Caco-2 (cell line): Measurements from ENCODE around the gene CCDC97. TPM values are rescaled to one million over a fixed set of nuclear protein-coding genes. Genes with fewer than 3 reads are reported as not detected.

Experiments used
- BruUV-seq: library from RNA; stranded (reverse); fragments of 400-500 nt; replicated peaks from 2 replicates; lab custom pipeline; 2021; lab: Mats Ljungman, UMichigan
- CTCF ChIA-PET: fragments of 300-600 bp; sonication (Branson Sonifier 250); formaldehyde crosslinking; loops from one replicate; lab custom pipeline; 2022; ENCODE audit warnings: antibody characterized with exemption; lab: Charles Lee
- POLR2A ChIA-PET: fragments of 300-600 bp; sonication (Branson Sonifier 250); formaldehyde crosslinking; loops from one replicate; lab custom pipeline; 2022; ENCODE audit warnings: antibody characterized with exemption; lab: Charles Lee
- DNase-seq, 2 experiments: peaks; one replicate each; pipeline versions ENCODE4 v3.0.0 to v3.0.0-alpha.2; 2020 to 2022
- H3K27me3 ChIP-seq: replicated peaks from 2 replicates; pipeline ENCODE4 v1.6.0; 2011; ENCODE audit warnings: low read length; ENCODE audit not compliant: control insufficient read depth, insufficient read depth
- H3K36me3 ChIP-seq: 2 replicates; pipeline ENCODE4 v1.5.1; 2011; ENCODE audit warnings: low read length; ENCODE audit not compliant: control insufficient read depth, insufficient read depth
- H3K4me1 ChIP-seq: fragments of 250-450 bp; sonication (Bioruptor Pico); 2 replicates; pipeline ENCODE4 v1.5.1; 2020; ENCODE audit warnings: mild to moderate bottlenecking
- H3K4me3 ChIP-seq: 2 replicates; pipeline ENCODE4 v1.5.1; 2011; ENCODE audit warnings: low read depth, mild to moderate bottlenecking, control low read depth, low read length
- H3K9me3 ChIP-seq: fragments of 250-450 bp; sonication (Bioruptor Pico); 2 replicates; pipeline ENCODE4 v1.5.1; 2020; ENCODE audit warnings: mild to moderate bottlenecking, moderate library complexity
- H3K27ac Mint-ChIP-seq: one replicate; pipeline ENCODE4 v1.8.0; 2022; ENCODE audit warnings: mixed read lengths; ENCODE audit not compliant: unreplicated experiment
- H3K27me3 Mint-ChIP-seq: one replicate; pipeline ENCODE4 v1.8.0; 2022; ENCODE audit warnings: mixed read lengths; ENCODE audit not compliant: insufficient read depth, unreplicated experiment
- H3K36me3 Mint-ChIP-seq: one replicate; pipeline ENCODE4 v1.8.0; 2022; ENCODE audit warnings: mild to moderate bottlenecking, mixed read lengths; ENCODE audit not compliant: insufficient read depth, unreplicated experiment
- H3K4me1 Mint-ChIP-seq: one replicate; pipeline ENCODE4 v1.8.0; 2022; ENCODE audit warnings: low read depth, mixed read lengths; ENCODE audit not compliant: unreplicated experiment
- H3K4me3 Mint-ChIP-seq: one replicate; pipeline ENCODE4 v1.8.0; 2022; ENCODE audit warnings: mild to moderate bottlenecking, moderate library complexity, mixed read lengths; ENCODE audit not compliant: unreplicated experiment
- H3K9me3 Mint-ChIP-seq: one replicate; pipeline ENCODE4 v1.8.0; 2022; ENCODE audit warnings: mixed read lengths; ENCODE audit not compliant: unreplicated experiment
- intact Hi-C: fragments of 100-400 bp; cut with micrococcal nuclease; formaldehyde crosslinking; loops from one replicate; pipeline ENCODE4 v1.10.0; 2022; ENCODE audit not compliant: unreplicated experiment
- total RNA-seq: library from RNA; stranded (reverse); gene quantifications from 2 replicates; pipeline ENCODE4 v1.2.3, GENCODE V29; 2022
- TF ChIP-seq, protein P1 (sequence below), 2 experiments: fragments of 200-600 bp in 1 of 2; IDR thresholded peaks; 1 replicate in 1 of 2; 2 replicates in 1 of 2; pipeline versions ENCODE4 v1.5.1 to v1.8.0; 2011 to 2022; ENCODE audit warnings: antibody characterized with exemption in 1 of 2, control low read depth in 1 of 2, inconsistent platforms in 1 of 2, low read depth in 1 of 2, low read length in 1 of 2, mild to moderate bottlenecking in 1 of 2, moderate library complexity in 1 of 2; ENCODE audit not compliant: insufficient read depth in 1 of 2, severe bottlenecking in 1 of 2, unreplicated experiment in 1 of 2

CCDC97 gene
- total RNA-seq, 1 experiment from 2014 or later: 47.1 TPM

DNA sequence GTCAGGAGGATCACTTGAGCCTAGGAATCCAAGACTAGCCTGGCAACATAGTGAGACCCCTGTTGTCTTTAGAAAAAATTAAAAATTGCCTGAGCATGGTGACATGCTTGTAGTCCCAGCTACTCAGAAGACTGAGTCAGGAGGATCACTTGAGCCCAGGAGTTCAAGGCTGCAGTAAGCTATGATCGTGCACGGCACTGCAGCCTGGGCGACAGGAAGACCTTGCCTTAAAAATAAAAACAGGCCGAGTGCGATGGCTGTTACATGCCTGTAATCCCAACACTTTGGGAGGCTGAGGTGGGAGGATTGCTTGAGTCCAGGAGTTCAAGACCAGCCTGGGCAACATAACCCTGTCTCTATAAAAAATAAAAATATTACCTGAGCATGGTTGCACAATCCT, 40.4 kb upstream of the CCDC97 start:
- no TSS peak for BruUV-seq
- TF ChIP-seq, protein P1, sequence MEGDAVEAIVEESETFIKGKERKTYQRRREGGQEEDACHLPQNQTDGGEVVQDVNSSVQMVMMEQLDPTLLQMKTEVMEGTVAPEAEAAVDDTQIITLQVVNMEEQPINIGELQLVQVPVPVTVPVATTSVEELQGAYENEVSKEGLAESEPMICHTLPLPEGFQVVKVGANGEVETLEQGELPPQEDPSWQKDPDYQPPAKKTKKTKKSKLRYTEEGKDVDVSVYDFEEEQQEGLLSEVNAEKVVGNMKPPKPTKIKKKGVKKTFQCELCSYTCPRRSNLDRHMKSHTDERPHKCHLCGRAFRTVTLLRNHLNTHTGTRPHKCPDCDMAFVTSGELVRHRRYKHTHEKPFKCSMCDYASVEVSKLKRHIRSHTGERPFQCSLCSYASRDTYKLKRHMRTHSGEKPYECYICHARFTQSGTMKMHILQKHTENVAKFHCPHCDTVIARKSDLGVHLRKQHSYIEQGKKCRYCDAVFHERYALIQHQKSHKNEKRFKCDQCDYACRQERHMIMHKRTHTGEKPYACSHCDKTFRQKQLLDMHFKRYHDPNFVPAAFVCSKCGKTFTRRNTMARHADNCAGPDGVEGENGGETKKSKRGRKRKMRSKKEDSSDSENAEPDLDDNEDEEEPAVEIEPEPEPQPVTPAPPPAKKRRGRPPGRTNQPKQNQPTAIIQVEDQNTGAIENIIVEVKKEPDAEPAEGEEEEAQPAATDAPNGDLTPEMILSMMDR (IDR thresholded peaks at IDR 0.05; ENCODE audit: insufficient read depth in 1 of 2, low read depth in 1 of 2, low read length in 1 of 2, severe bottlenecking in 1 of 2, unreplicated experiment in 1 of 2): no peak
- H3K9me3 Mint-ChIP-seq: no peaks in the 10 kb centered on the region
- H3K4me1 Mint-ChIP-seq: peaks cover 23% of the 10 kb centered on the region
- Histone ChIP-seq H3K36me3 (peaks cover 16% of the 10 kb centered on the region), H3K4me3 (no peak overlapping the region), H3K27me3 (no peaks in the 10 kb centered on the region), H3K9me3 (no peaks in the 10 kb centered on the region), H3K4me1 (peaks cover 11% of the 10 kb centered on the region)
- DNase-seq: no peak
- ChIA-PET CTCF (no interaction called here), POLR2A (no interaction called here)
- intact Hi-C loops: no loop called here
- H3K27ac Mint-ChIP-seq: no peak overlapping the region
- peaks cover 99% of the 10 kb centered on the region for H3K36me3 Mint-ChIP-seq
- H3K27me3 Mint-ChIP-seq: no peaks in the 10 kb centered on the region
- no peak overlapping the region for H3K4me3 Mint-ChIP-seq

DNA sequence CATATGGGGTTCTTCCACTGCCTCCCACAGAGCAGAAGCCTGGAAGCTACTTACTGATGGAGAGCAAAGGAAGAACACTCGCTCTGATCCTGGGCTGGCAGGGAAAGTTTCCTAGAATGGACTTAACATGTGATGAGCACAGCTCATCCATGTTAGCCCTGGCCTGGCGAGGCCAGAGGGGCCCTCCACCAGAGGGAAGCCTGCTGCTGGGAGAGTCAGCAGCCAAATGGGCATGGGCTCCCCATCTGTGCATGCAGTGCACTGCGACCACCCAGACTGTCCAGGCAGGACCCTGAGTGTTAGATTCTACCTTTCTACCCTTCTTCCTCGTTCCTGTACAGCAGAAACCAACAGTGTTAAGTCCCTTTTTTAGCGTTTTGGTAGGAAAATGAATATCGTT, 36.9 kb upstream of the CCDC97 start:
- intact Hi-C loops: no loop called here
- no peaks in the 10 kb centered on the region for H3K4me1 ChIP-seq
- no peaks in the 10 kb centered on the region for H3K27me3 ChIP-seq
- H3K4me1 Mint-ChIP-seq: no peaks in the 10 kb centered on the region
- no peak overlapping the region for H3K27ac Mint-ChIP-seq
- no peak for DNase-seq
- H3K9me3 Mint-ChIP-seq: no peaks in the 10 kb centered on the region
- BruUV-seq: no TSS peak
- no peaks in the 10 kb centered on the region for H3K27me3 Mint-ChIP-seq
- TF ChIP-seq, protein P1 (IDR thresholded peaks at IDR 0.05; ENCODE audit: insufficient read depth in 1 of 2, low read depth in 1 of 2, low read length in 1 of 2, severe bottlenecking in 1 of 2, unreplicated experiment in 1 of 2): no peak
- POLR2A ChIA-PET: interaction anchor here (0.5 kb wide), 1 partner anchor 10 kb away, joined by 3 read pairs; no protein-coding TSS in a partner anchor
- no peak overlapping the region for H3K4me3 ChIP-seq
- no peak overlapping the region for H3K4me3 Mint-ChIP-seq
- H3K9me3 ChIP-seq: no peaks in the 10 kb centered on the region
- peaks cover 18% of the 10 kb centered on the region for H3K36me3 ChIP-seq
- CTCF ChIA-PET: interaction anchor here (0.6 kb wide), 1 partner anchor 79 kb away, joined by 3 read pairs; no protein-coding TSS in a partner anchor
- H3K36me3 Mint-ChIP-seq: peaks cover 100% of the 10 kb centered on the region

DNA sequence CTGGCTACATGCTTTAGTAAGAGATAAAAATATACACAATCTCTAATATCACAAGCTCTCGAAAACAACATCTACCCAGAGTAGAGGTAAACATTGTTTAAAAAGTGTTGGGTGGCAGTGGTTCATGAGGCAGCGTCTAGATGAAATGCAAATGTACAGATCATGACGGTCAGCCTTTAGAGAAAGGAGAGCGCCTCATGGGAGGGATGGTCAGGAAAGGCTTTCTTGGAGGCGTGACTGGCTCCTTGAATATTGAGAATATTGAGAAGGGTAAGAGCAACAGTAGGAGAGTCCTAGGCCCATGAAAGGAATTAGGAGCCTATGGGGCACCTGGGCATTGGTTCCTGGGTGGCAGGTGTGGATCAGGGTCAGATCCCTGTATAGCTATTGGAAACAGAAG, 35.2 kb upstream of the CCDC97 start:
- H3K27me3 Mint-ChIP-seq: no peaks in the 10 kb centered on the region
- peaks cover 100% of the 10 kb centered on the region for H3K36me3 Mint-ChIP-seq
- no peaks in the 10 kb centered on the region for H3K9me3 Mint-ChIP-seq
- H3K4me1 Mint-ChIP-seq: no peaks in the 10 kb centered on the region
- no peak overlapping the region for H3K27ac Mint-ChIP-seq
- Histone ChIP-seq H3K4me1 (no peaks in the 10 kb centered on the region), H3K4me3 (no peak overlapping the region), H3K36me3 (peaks cover 15% of the 10 kb centered on the region), H3K27me3 (no peaks in the 10 kb centered on the region), H3K9me3 (no peaks in the 10 kb centered on the region)
- BruUV-seq: no TSS peak
- H3K4me3 Mint-ChIP-seq: no peak overlapping the region
- intact Hi-C loops: no loop called here
- DNase-seq: no peak
- ChIA-PET POLR2A (no interaction called here), CTCF (no interaction called here)
- TF ChIP-seq, protein P1 (IDR thresholded peaks at IDR 0.05; ENCODE audit: insufficient read depth in 1 of 2, low read depth in 1 of 2, low read length in 1 of 2, severe bottlenecking in 1 of 2, unreplicated experiment in 1 of 2): no peak
